Pancreas (tissue), 10 donors: Measurements from ENCODE around the gene ARSG. TPM values are rescaled to one million over a fixed set of nuclear protein-coding genes. Genes with fewer than 3 reads are reported as not detected.
"Not testable (repeated sequence)": the region's sequence is repeated elsewhere in the genome, so short reads cannot be mapped to it uniquely, and the experiment has no call there.

ENCODE experiments used
- ATAC-seq, 4 donors: fragments of 200-7000 bp; cut with Tn5 transposase; one replicate each; pipeline versions ENCODE4 v1.8.0 to v1.9.1; 2020; ENCODE audit warnings: mild to moderate bottlenecking in 4 of 4, moderate library complexity in 4 of 4
- DNase-seq, 6 donors: peaks; one replicate each; pipeline ENCODE4 v3.0.0-alpha.2; 2020
- FAIRE-seq: peaks from 2 replicates; lab custom pipeline; 2012; peaks lifted over from hg19 to GRCh38; lab: Jason Lieb, UNC
- H3K27ac ChIP-seq, 4 donors: fragments of 200-600 bp; sonication (generic); 1 replicate in 3 of 4; 2 replicates in 1 of 4; pipeline versions ENCODE4 v1.5.0 to v1.8.0; 2020
- H3K27me3 ChIP-seq, 4 donors: fragments of 200-600 bp; one replicate each; pipeline ENCODE4 v1.8.0; 2021
- H3K36me3 ChIP-seq, 3 donors: fragments of 200-600 bp; sonication (generic) in 1 of 3; one replicate each; pipeline versions ENCODE4 v1.5.0 to v1.8.0; 2020 to 2021
- H3K4me1 ChIP-seq, 3 donors: fragments of 200-600 bp; one replicate each; pipeline ENCODE4 v1.8.0; 2021
- H3K4me3 ChIP-seq, 4 donors: fragments of 200-600 bp; sonication (generic) in 2 of 4; one replicate each; pipeline versions ENCODE4 v1.5.0 to v1.8.0; 2020 to 2021
- H3K9me3 ChIP-seq, 4 donors: fragments of 200-600 bp; one replicate each; pipeline ENCODE4 v1.8.0; 2021
- WGBS, 2 donors: extraction: QIAGEN DNeasy Blood & Tissue Kit; methylation state at CpG; one replicate each; pipeline ENCODE4 v1.1.7; 2013; 5-methylcytosine and 5-hydroxymethylcytosine counted together
- intact Hi-C, 3 donors: fragments of 100-400 bp; cut with DNase I; formaldehyde crosslinking; loops; one replicate each; pipeline versions ENCODE4 v1.11.1 to v1.14.2; 2022
- polyA plus RNA-seq, 2 donors: library from polyadenylated mRNA; stranded (reverse); fragments of 200-250 nt; gene quantifications; one replicate each; pipeline ENCODE4 v1.2.3, GENCODE V29; 2013
- total RNA-seq, 6 donors: library from RNA; stranded (reverse); fragmentation: NEBNext Ultra II Directional in 4 of 6; extraction: Animal tissue kit (Norgen Biotek cat#: 25700) in 4 of 6; gene quantifications; one replicate each; pipeline versions ENCODE4 v1.2.1 to v1.2.4, GENCODE V29; 2021 to 2023
- TF ChIP-seq, protein P1 (sequence below), 4 donors: fragments of 200-600 bp; sonication (generic) in 3 of 4; IDR thresholded peaks; one replicate each; pipeline versions ENCODE4 v1.5.0 to v1.8.0; 2021; ENCODE audit warnings: antibody characterized with exemption in 4 of 4
- donor health status: healthy with polysubstance abuse.
- donor health status: DM: no; HTN: no; CAD: no; lungs with moderate emphysema.
- donor health status: DM: no; HTN: no; CAD: no.
- donor health status: control.
- donor health status: control.
- donor health status: Bipolar disorder and iron deficiency.
- donor health status: DM: yes; HTN: yes; CAD: no.
- donor health status: DM: no; HTN: no; CAD: no.
- donor health status: DM: no; HTN: no; CAD: no.
- donor health status: DM: yes; HTN: yes; CAD: no.

Gene ARSG
- total and polyA plus RNA-seq, 8 donors, result 0.46 to 2.5 (median 1.4) TPM

DNA sequence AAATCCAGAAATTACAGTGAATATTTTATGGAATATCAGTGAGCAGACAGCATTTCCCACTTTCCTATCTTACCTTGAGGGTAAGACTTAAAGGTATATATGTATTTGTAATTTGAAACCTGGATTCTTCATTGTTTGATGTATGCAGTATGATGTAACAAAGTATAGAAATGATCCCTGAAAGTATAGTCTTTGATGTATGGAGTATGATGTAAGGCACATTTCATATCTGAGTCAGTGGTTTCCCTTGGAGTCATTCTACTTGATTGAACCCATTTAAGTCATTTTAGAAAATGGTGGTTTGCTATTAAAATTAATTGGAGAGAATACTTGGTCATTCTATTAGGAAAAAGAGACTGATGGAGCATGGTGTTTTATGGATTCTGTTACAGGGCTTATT lies 33.4 kb upstream of the ARSG start:
- Histone ChIP-seq H3K27ac (no peak overlapping the region), H3K4me3 (no peak overlapping the region), H3K4me1 (peaks cover 0 to 3% (median 0%) of the 10 kb centered on the region in 3 donors), H3K9me3 (no peaks in the 10 kb centered on the region), H3K36me3 (peaks cover 0 to 4% (median 0%) of the 10 kb centered on the region in 3 donors), H3K27me3 (no peaks in the 10 kb centered on the region)
- no peak for ATAC-seq
- DNase-seq, result no peak
- intact Hi-C loops, result no loop called here
- TF ChIP-seq, protein P1, sequence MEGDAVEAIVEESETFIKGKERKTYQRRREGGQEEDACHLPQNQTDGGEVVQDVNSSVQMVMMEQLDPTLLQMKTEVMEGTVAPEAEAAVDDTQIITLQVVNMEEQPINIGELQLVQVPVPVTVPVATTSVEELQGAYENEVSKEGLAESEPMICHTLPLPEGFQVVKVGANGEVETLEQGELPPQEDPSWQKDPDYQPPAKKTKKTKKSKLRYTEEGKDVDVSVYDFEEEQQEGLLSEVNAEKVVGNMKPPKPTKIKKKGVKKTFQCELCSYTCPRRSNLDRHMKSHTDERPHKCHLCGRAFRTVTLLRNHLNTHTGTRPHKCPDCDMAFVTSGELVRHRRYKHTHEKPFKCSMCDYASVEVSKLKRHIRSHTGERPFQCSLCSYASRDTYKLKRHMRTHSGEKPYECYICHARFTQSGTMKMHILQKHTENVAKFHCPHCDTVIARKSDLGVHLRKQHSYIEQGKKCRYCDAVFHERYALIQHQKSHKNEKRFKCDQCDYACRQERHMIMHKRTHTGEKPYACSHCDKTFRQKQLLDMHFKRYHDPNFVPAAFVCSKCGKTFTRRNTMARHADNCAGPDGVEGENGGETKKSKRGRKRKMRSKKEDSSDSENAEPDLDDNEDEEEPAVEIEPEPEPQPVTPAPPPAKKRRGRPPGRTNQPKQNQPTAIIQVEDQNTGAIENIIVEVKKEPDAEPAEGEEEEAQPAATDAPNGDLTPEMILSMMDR (IDR thresholded peaks at IDR 0.05), result no peak
- no peak for FAIRE-seq

DNA sequence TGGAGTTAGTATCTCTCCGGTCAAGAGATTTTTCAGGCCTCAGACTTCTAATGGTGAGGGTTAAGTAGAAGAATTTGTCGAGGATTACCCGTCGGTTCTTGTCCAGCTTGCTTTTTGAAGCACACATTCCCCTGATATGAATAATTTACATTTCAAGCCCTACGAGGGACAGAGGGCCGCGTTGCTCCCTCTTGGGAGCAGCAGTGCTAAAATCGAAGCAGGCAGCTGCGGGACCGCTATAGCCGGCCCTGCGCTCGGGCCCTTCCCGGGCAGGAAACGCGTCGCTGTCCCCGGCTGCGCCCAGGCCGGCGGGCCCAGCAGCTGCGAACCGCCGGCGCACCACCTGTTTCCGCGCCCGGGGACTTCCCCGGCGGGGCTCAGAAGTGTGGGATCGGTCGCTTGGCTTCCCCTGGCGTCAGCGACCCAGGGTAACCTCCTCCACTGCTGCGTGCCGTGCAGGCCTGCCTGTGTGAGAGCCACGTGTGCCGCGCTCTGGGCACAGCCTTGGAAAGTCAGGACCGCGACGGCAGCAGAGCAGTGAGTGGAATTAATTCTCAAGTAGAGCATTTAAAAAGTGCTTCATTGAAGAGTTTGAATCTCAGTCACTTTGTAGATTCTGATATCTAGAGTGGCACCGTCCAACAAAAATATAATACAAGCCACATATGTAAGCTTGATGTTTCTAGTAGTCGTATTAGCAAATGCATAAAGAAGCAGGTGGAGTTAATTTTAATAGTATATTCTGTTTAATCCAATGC lies 32.2 kb upstream of the ARSG start:
- ATAC-seq, result peak; percentile 82 to 93 (median 89)

DNA sequence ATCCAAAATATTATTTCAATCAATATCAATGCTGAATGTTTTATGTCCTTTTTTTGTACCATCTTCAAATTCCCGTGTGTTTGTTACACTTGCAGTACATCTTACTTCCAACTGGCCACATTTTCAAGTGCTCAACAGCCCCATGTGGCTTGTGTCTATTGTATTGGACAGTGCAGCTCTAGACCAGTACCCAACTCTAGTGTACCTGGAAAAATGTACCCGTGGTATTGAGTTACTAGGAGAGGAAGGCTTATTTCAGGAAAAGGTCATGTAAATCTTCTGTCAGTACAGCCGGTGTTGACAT lies 31.7 kb upstream of the ARSG start:
- peak overlapping the region in 1 of 4 donors; percentile 50 for H3K27ac ChIP-seq
- DNase-seq, FAIRE-seq, H3K27me3 ChIP-seq, intact Hi-C loops, H3K4me1 ChIP-seq, H3K36me3 ChIP-seq, H3K4me3 ChIP-seq, H3K9me3 ChIP-seq: not testable (repeated sequence)
- ATAC-seq, result peak in 1 of 4 donors; percentile 9
- 84 to 90% methylated on average over 3 of the region's 3 CpGs for WGBS, 2 donors

More for the DNA sequence above, 32.2 kb upstream of the ARSG start:
- peak overlapping the region in 2 of 4 donors; percentile 49 to 50 for H3K27ac ChIP-seq
- H3K4me1 ChIP-seq, H3K36me3 ChIP-seq, intact Hi-C loops, H3K27me3 ChIP-seq, H3K9me3 ChIP-seq, FAIRE-seq: not testable (repeated sequence)
- peak overlapping the region in 1 of 4 donors; percentile 13 for H3K4me3 ChIP-seq
- DNase-seq, result peak in 4 of 6 donors; percentile 54 to 82 (median 70)
- WGBS, 2 donors, result 13 to 25% methylated on average over 34 to 41 of the region's 44 CpGs

DNA sequence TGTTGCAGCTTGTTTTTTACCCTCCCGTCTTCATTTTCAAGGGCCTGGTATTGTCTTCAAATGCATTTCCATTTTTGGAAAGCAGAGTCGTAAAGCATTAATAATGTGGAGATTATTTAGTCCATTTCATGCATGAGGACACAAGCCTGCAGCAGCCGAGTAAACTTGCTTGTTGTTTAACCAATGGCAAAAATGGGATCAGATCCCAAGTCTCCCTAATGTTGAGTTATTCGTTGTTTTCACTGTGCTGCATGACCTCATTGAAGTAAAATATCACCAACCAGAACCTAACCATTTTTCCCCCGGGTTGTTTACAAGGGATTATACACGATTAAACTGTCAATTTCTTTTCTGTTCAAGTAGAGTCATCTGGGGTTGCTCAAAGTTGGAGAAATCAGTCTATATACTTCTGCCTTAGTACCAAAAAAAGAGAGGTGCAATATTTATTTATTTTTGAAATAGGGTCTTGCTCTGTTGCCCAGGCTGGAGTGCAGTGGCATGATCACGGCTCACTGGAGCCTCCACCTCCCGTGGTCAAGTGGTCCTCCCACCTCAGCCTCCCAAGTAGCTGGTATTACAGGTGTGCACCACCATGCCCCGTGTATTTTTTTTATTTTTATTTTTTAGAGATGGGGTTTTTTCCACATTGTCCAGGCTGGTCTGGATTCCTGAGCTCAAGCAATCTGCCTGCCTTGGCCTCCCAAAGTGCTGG lies 31.1 kb upstream of the ARSG start:
- ATAC-seq (no peak), DNase-seq (no peak), FAIRE-seq (no peak)
- WGBS, 2 donors, result 83 to 90% methylated on average over 8 to 9 of the region's 9 CpGs
- TF ChIP-seq, protein P1 (IDR thresholded peaks at IDR 0.05), result no peak
- peaks cover 0 to 3% (median 0%) of the 10 kb centered on the region in 3 donors for H3K4me1 ChIP-seq
- H3K36me3 ChIP-seq, result no peaks in the 10 kb centered on the region
- H3K27me3 ChIP-seq, result no peaks in the 10 kb centered on the region
- H3K9me3 ChIP-seq, result no peaks in the 10 kb centered on the region
- H3K27ac ChIP-seq, result no peak overlapping the region
- intact Hi-C loops, result loop anchor here in 1 of 3 donors (5.0 to 10.0 kb wide), 2 partner anchors 137 to 205 kb away; no protein-coding TSS in a partner anchor
- no peak overlapping the region for H3K4me3 ChIP-seq

DNA sequence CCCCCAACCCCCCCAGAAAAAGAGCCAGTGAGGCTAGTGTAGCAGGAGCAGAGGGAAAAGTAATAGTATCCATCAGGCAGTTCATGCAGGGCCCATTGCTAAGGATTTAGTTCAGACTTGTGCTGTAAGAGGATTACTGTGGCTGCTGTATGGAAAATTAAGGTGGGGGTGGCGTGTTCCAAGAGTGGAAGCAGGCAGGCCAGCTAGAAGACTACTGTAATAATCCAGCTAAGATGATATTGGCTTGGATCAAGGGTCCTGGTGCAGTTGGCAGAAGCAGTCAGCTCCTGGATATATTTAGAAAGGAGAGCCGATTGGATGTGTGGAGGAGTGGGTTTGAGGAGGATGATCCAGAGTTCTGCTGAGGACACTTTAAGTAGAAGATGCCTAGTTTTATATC lies 28.8 kb upstream of the ARSG start:
- FAIRE-seq, H3K27me3 ChIP-seq, ATAC-seq, H3K4me1 ChIP-seq, H3K4me3 ChIP-seq, H3K9me3 ChIP-seq, H3K27ac ChIP-seq, H3K36me3 ChIP-seq, DNase-seq: not testable (repeated sequence)
- 54 to 55% methylated on average over 2 of the region's 2 CpGs for WGBS, 2 donors
- intact Hi-C loops, result loop anchor here in 1 of 3 donors (5.0 to 10.0 kb wide), 2 partner anchors 135 to 202 kb away; no protein-coding TSS in a partner anchor

DNA sequence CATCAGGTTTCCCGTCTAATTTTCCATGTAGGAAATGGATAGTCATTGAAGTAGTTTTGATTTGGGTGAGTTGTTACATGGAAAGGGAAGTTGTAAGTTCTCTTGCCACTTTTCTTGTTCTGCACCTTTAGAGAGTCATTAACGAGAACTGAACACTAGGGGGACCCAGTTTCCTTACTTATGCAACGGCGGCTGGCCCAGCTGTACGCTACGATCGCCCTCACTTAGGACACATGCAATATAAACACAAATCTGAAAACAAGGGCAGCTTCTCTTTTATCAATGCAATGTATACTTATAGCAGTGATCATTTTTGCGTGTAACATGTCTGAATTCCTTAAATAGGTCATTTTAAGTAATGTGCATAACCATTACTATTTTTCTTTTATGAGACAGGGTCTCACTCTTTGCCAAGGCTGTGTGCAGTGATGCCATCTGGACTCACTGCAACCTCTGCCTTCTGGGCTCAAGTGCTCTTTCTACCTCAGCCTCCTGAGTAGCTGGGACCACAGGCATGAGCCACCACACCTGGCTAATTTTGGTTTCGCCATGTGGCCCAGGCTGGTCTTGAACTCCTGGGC lies 28.1 kb upstream of the ARSG start:
- H3K36me3 ChIP-seq, H3K9me3 ChIP-seq, H3K27ac ChIP-seq, H3K27me3 ChIP-seq, H3K4me3 ChIP-seq, H3K4me1 ChIP-seq: not testable (repeated sequence)
- FAIRE-seq, result peak; percentile 75
- intact Hi-C loops, result loop anchor here in 1 of 3 donors (5.0 to 10.0 kb wide), 2 partner anchors 134 to 202 kb away; no protein-coding TSS in a partner anchor
- peak in 3 of 6 donors; percentile 24 to 29 (median 27) for DNase-seq
- TF ChIP-seq, protein P1 (IDR thresholded peaks at IDR 0.05), result peak; percentile 25 to 50 (median 45)
- peak; percentile 73 to 90 (median 80) for ATAC-seq
- WGBS, 2 donors, result 11% methylated on average over 9 of the region's 9 CpGs

DNA sequence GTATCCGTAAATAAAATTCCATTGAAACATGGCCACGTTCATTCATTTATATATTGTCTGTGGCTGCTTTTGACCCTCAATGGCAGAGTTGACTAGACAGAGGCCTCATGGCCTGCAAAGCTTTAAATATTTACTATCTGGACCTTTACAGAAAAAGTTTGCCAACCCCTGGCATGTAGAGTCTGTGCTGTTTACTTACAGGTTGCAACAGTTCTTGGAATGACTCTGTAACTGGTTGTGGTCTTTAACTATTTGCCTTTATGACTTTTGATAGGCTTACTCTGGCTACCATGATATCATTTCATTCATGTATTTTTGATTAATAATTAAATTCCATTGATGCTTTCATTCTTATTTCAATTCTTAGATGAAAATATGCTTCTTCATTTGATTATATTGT lies 25.5 kb upstream of the ARSG start:
- peak; percentile 70 to 80 (median 78) for ATAC-seq
- intact Hi-C loops, result loop anchor here in 1 of 3 donors (10.0 kb wide), 1 partner anchor 199 kb away; no protein-coding TSS in a partner anchor
- FAIRE-seq, H3K27me3 ChIP-seq, DNase-seq, H3K9me3 ChIP-seq, H3K4me1 ChIP-seq, H3K36me3 ChIP-seq, H3K4me3 ChIP-seq, H3K27ac ChIP-seq: not testable (repeated sequence)
- 70 to 75% methylated on average over 2 of the region's 2 CpGs for WGBS, 2 donors
